ENCODE results near the gene SYNE1.

SYNE1 gene

GRCh38 chr6:152552616-152553209 is 84.4 kb downstream of the SYNE1 start:
- no peak overlapping the region for H3K23ac ChIP-seq (ENCODE audit: low read length)
- H4K91ac ChIP-seq (ENCODE audit: low read depth, low read length) = no peak overlapping the region
- H3K14ac ChIP-seq (ENCODE audit: low read length) = no peak overlapping the region
- H2BK5ac ChIP-seq (ENCODE audit: low read depth, low read length, poor library complexity) = no peak overlapping the region
- no peak overlapping the region for H4K12ac ChIP-seq (ENCODE audit: low read depth, low read length)
- peak; percentile 76 to 88 for DNase-seq
- no peak overlapping the region for H3K4me3 ChIP-seq (ENCODE audit: low read depth, low read length)
- no peak overlapping the region for H2AK5ac ChIP-seq (ENCODE audit: low read length)
- WGBS (ENCODE audit: extremely low coverage, insufficient coverage, insufficient read length) = no CpG with 5 or more reads among the region's 9 CpGs
- no peak overlapping the region for H3K9ac ChIP-seq (ENCODE audit: low read length)
- no peaks in the 10 kb centered on the region for H3K27me3 ChIP-seq (ENCODE audit: insufficient read depth, low read length)
- H3K9me3 ChIP-seq (ENCODE audit: insufficient read depth, low read depth, low read length) = no peaks in the 10 kb centered on the region
- H4K8ac ChIP-seq (ENCODE audit: low read depth, low read length) = no peak overlapping the region
- no peak overlapping the region for H3K4ac ChIP-seq (ENCODE audit: low read depth, low read length)
- H3K4me1 ChIP-seq (ENCODE audit: control insufficient read depth in 1 of 2, insufficient read depth in 2 of 2, low read length in 2 of 2) = no peaks in the 10 kb centered on the region
- no peak overlapping the region for H3K18ac ChIP-seq (ENCODE audit: low read length)
- no peaks in the 10 kb centered on the region for H3K36me3 ChIP-seq (ENCODE audit: control insufficient read depth in 1 of 2, insufficient read depth in 2 of 2, low read length in 2 of 2)
- no peak overlapping the region for H3K27ac ChIP-seq (ENCODE audit: low read depth, low read length)
- no peak overlapping the region for H2BK120ac ChIP-seq (ENCODE audit: insufficient read depth, low read length, poor library complexity)
- no peak overlapping the region for H3K4me2 ChIP-seq (ENCODE audit: low read length)
- no peaks in the 10 kb centered on the region for H3K79me1 ChIP-seq (ENCODE audit: low read length)
- no peaks in the 10 kb centered on the region for H3K79me2 ChIP-seq (ENCODE audit: control insufficient read depth, insufficient read depth, low read length, poor library complexity)
- no peak overlapping the region for H2AFZ ChIP-seq (ENCODE audit: insufficient read depth, low read length, poor library complexity)
- no peak overlapping the region for H2BK12ac ChIP-seq (ENCODE audit: low read length)

- Histone ChIP-seq H4K91ac (ENCODE audit: low read depth, low read length) (no peak overlapping the region), H3K27me3 (ENCODE audit: insufficient read depth, low read length) (no peaks in the 10 kb centered on the region), H2BK5ac (ENCODE audit: low read depth, low read length, poor library complexity) (no peak overlapping the region), H3K14ac (ENCODE audit: low read length) (no peak overlapping the region), H3K27ac (ENCODE audit: low read depth, low read length) (no peak overlapping the region), H2AFZ (ENCODE audit: insufficient read depth, low read length, poor library complexity) (no peak overlapping the region), H3K9ac (ENCODE audit: low read length) (no peak overlapping the region), H4K12ac (ENCODE audit: low read depth, low read length) (no peak overlapping the region), H4K8ac (ENCODE audit: low read depth, low read length) (no peak overlapping the region), H3K4me2 (ENCODE audit: low read length) (no peak overlapping the region), H3K4me1 (ENCODE audit: control insufficient read depth in 1 of 2, insufficient read depth in 2 of 2, low read length in 2 of 2) (no peaks in the 10 kb centered on the region), H3K79me1 (ENCODE audit: low read length) (no peaks in the 10 kb centered on the region), H3K36me3 (ENCODE audit: control insufficient read depth in 1 of 2, insufficient read depth in 2 of 2, low read length in 2 of 2) (no peaks in the 10 kb centered on the region), H3K4me3 (ENCODE audit: low read depth, low read length) (no peak overlapping the region), H2BK12ac (ENCODE audit: low read length) (no peak overlapping the region), H3K4ac (ENCODE audit: low read depth, low read length) (no peak overlapping the region), H3K79me2 (ENCODE audit: control insufficient read depth, insufficient read depth, low read length, poor library complexity) (no peaks in the 10 kb centered on the region), H3K9me3 (ENCODE audit: insufficient read depth, low read depth, low read length) (no peaks in the 10 kb centered on the region), H2AK5ac (ENCODE audit: low read length) (no peak overlapping the region), H2BK120ac (ENCODE audit: insufficient read depth, low read length, poor library complexity) (no peak overlapping the region), H3K18ac (ENCODE audit: low read length) (no peak overlapping the region), H3K23ac (ENCODE audit: low read length) (no peak overlapping the region)
- DNase-seq = no peak
- WGBS (ENCODE audit: extremely low coverage, insufficient coverage, insufficient read length) = no CpG with 5 or more reads among the region's 2 CpGs
Measured at GRCh38 chr6:152543519-152543918, 93.6 kb downstream of the SYNE1 start.

GRCh38 chr6:152540381-152540780 is 96.8 kb downstream of the SYNE1 start:
- no peak overlapping the region for H3K18ac ChIP-seq (ENCODE audit: low read length)
- no peak overlapping the region for H3K4me3 ChIP-seq (ENCODE audit: low read depth, low read length)
- no peak overlapping the region for H4K91ac ChIP-seq (ENCODE audit: low read depth, low read length)
- H3K36me3 ChIP-seq (ENCODE audit: control insufficient read depth in 1 of 2, insufficient read depth in 2 of 2, low read length in 2 of 2) = no peaks in the 10 kb centered on the region
- H3K27ac ChIP-seq (ENCODE audit: low read depth, low read length) = no peak overlapping the region
- no peak overlapping the region for H3K9ac ChIP-seq (ENCODE audit: low read length)
- H2BK5ac ChIP-seq (ENCODE audit: low read depth, low read length, poor library complexity) = no peak overlapping the region
- H3K23ac ChIP-seq (ENCODE audit: low read length) = no peak overlapping the region
- DNase-seq = no peak
- no peak overlapping the region for H2AK5ac ChIP-seq (ENCODE audit: low read length)
- no peak overlapping the region for H3K14ac ChIP-seq (ENCODE audit: low read length)
- no peaks in the 10 kb centered on the region for H3K9me3 ChIP-seq (ENCODE audit: insufficient read depth, low read depth, low read length)
- H2BK120ac ChIP-seq (ENCODE audit: insufficient read depth, low read length, poor library complexity) = no peak overlapping the region
- no peak overlapping the region for H2AFZ ChIP-seq (ENCODE audit: insufficient read depth, low read length, poor library complexity)
- WGBS (ENCODE audit: extremely low coverage, insufficient coverage, insufficient read length) = no CpG with 5 or more reads among the region's 2 CpGs
- H3K4ac ChIP-seq (ENCODE audit: low read depth, low read length) = no peak overlapping the region
- H3K4me1 ChIP-seq (ENCODE audit: control insufficient read depth in 1 of 2, insufficient read depth in 2 of 2, low read length in 2 of 2) = no peaks in the 10 kb centered on the region
- no peaks in the 10 kb centered on the region for H3K79me2 ChIP-seq (ENCODE audit: control insufficient read depth, insufficient read depth, low read length, poor library complexity)
- H3K27me3 ChIP-seq (ENCODE audit: insufficient read depth, low read length) = no peaks in the 10 kb centered on the region
- no peak overlapping the region for H4K12ac ChIP-seq (ENCODE audit: low read depth, low read length)
- H3K79me1 ChIP-seq (ENCODE audit: low read length) = no peaks in the 10 kb centered on the region
- no peak overlapping the region for H2BK12ac ChIP-seq (ENCODE audit: low read length)
- no peak overlapping the region for H3K4me2 ChIP-seq (ENCODE audit: low read length)
- no peak overlapping the region for H4K8ac ChIP-seq (ENCODE audit: low read depth, low read length)

- no peak overlapping the region for H4K91ac ChIP-seq (ENCODE audit: low read depth, low read length)
- WGBS (ENCODE audit: extremely low coverage, insufficient coverage, insufficient read length) = no CpG with 5 or more reads among the region's 1 CpG
Measured at GRCh38 chr6:152534541-152534940, 102.6 kb downstream of the SYNE1 start.

More at GRCh38 chr6:152534541-152534940, 102.6 kb downstream of the SYNE1 start:
- Histone ChIP-seq H3K9me3 (ENCODE audit: insufficient read depth, low read depth, low read length) (no peaks in the 10 kb centered on the region), H3K18ac (ENCODE audit: low read length) (no peak overlapping the region), H3K4me3 (ENCODE audit: low read depth, low read length) (no peak overlapping the region), H3K9ac (ENCODE audit: low read length) (no peak overlapping the region), H2BK12ac (ENCODE audit: low read length) (no peak overlapping the region), H4K8ac (ENCODE audit: low read depth, low read length) (no peak overlapping the region), H4K12ac (ENCODE audit: low read depth, low read length) (no peak overlapping the region), H3K79me2 (ENCODE audit: control insufficient read depth, insufficient read depth, low read length, poor library complexity) (no peaks in the 10 kb centered on the region), H3K4me1 (ENCODE audit: control insufficient read depth in 1 of 2, insufficient read depth in 2 of 2, low read length in 2 of 2) (no peaks in the 10 kb centered on the region), H2BK5ac (ENCODE audit: low read depth, low read length, poor library complexity) (no peak overlapping the region), H3K27me3 (ENCODE audit: insufficient read depth, low read length) (no peaks in the 10 kb centered on the region), H2AFZ (ENCODE audit: insufficient read depth, low read length, poor library complexity) (no peak overlapping the region), H3K36me3 (ENCODE audit: control insufficient read depth in 1 of 2, insufficient read depth in 2 of 2, low read length in 2 of 2) (no peaks in the 10 kb centered on the region), H3K79me1 (ENCODE audit: low read length) (no peaks in the 10 kb centered on the region), H2BK120ac (ENCODE audit: insufficient read depth, low read length, poor library complexity) (no peak overlapping the region), H3K27ac (ENCODE audit: low read depth, low read length) (no peak overlapping the region), H3K4me2 (ENCODE audit: low read length) (no peak overlapping the region), H2AK5ac (ENCODE audit: low read length) (no peak overlapping the region), H3K14ac (ENCODE audit: low read length) (no peak overlapping the region), H3K23ac (ENCODE audit: low read length) (no peak overlapping the region), H3K4ac (ENCODE audit: low read depth, low read length) (no peak overlapping the region)
- DNase-seq = no peak

Data from trophoblast cell (in vitro differentiated cells and primary cell).